Neuron (in vitro differentiated cells): ENCODE results near the gene MLST8.

Source experiments
- H2AFZ ChIP-seq: one replicate; pipeline ENCODE4 v1.6.1; 2013; ENCODE audit warnings: low read depth, mild to moderate bottlenecking, inconsistent platforms, low read length, moderate library complexity
- H3K27me3 ChIP-seq: one replicate; pipeline ENCODE4 v1.6.1; 2013; ENCODE audit warnings: low read length; ENCODE audit not compliant: insufficient read depth
- H3K36me3 ChIP-seq: one replicate; pipeline ENCODE4 v1.6.1; 2013; ENCODE audit warnings: low read length; ENCODE audit not compliant: insufficient read depth
- H3K4me1 ChIP-seq: one replicate; pipeline ENCODE4 v1.6.1; 2013; ENCODE audit warnings: low read length; ENCODE audit not compliant: insufficient read depth
- H3K4me3 ChIP-seq: 2 replicates; pipeline ENCODE4 v1.5.1; 2013; ENCODE audit warnings: mild to moderate bottlenecking, low read length, moderate library complexity
- H3K9me3 ChIP-seq: one replicate; pipeline ENCODE4 v1.6.1; 2013; ENCODE audit warnings: low read length

The MLST8 gene

GRCh38 chr16:2177561-2177960 lies 27.7 kb upstream of the MLST8 start:
- H3K4me3 ChIP-seq, result no peak overlapping the region
- H3K36me3 ChIP-seq, result peaks cover 53% of the 10 kb centered on the region
- H3K27me3 ChIP-seq, result no peaks in the 10 kb centered on the region
- H3K4me1 ChIP-seq, result no peaks in the 10 kb centered on the region
- H3K9me3 ChIP-seq, result no peaks in the 10 kb centered on the region
- no peak overlapping the region for H2AFZ ChIP-seq

GRCh38 chr16:2178321-2179106 lies 26.7 kb upstream of the MLST8 start:
- Histone ChIP-seq H3K9me3 (no peaks in the 10 kb centered on the region), H2AFZ (no peak overlapping the region)

GRCh38 chr16:2179107-2179501 lies 26.1 kb upstream of the MLST8 start:
- Histone ChIP-seq H3K4me1 (no peaks in the 10 kb centered on the region), H3K27me3 (no peaks in the 10 kb centered on the region), H3K36me3 (peaks cover 44% of the 10 kb centered on the region), H2AFZ (no peak overlapping the region), H3K9me3 (no peaks in the 10 kb centered on the region), H3K4me3 (no peak overlapping the region)

More at GRCh38 chr16:2178321-2179106, 26.7 kb upstream of the MLST8 start:
- Histone ChIP-seq H3K36me3 (peaks cover 46% of the 10 kb centered on the region), H3K4me3 (no peak overlapping the region), H3K27me3 (no peaks in the 10 kb centered on the region), H3K4me1 (no peaks in the 10 kb centered on the region)

- peaks cover 40% of the 10 kb centered on the region for H3K36me3 ChIP-seq
- H3K9me3 ChIP-seq, result no peaks in the 10 kb centered on the region
- no peak overlapping the region for H2AFZ ChIP-seq
- H3K27me3 ChIP-seq, result no peaks in the 10 kb centered on the region
- H3K4me3 ChIP-seq, result no peak overlapping the region
- no peaks in the 10 kb centered on the region for H3K4me1 ChIP-seq
These were observed 25.7 kb upstream of the MLST8 start for GRCh38 chr16:2179576-2179975.

GRCh38 chr16:2180461-2180860 lies 24.8 kb upstream of the MLST8 start:
- H3K27me3 ChIP-seq, result no peaks in the 10 kb centered on the region
- H3K36me3 ChIP-seq, result peaks cover 31% of the 10 kb centered on the region
- no peaks in the 10 kb centered on the region for H3K4me1 ChIP-seq
- no peak overlapping the region for H3K4me3 ChIP-seq
- H2AFZ ChIP-seq, result no peak overlapping the region
- no peaks in the 10 kb centered on the region for H3K9me3 ChIP-seq

GRCh38 chr16:2180962-2181923 lies 24.0 kb upstream of the MLST8 start:
- Histone ChIP-seq H3K36me3 (peaks cover 23% of the 10 kb centered on the region), H3K4me1 (no peaks in the 10 kb centered on the region), H3K27me3 (no peaks in the 10 kb centered on the region), H2AFZ (no peak overlapping the region), H3K4me3 (no peak overlapping the region), H3K9me3 (no peaks in the 10 kb centered on the region)

GRCh38 chr16:2181952-2182351 lies 23.3 kb upstream of the MLST8 start:
- H3K4me1 ChIP-seq, result no peaks in the 10 kb centered on the region
- H3K36me3 ChIP-seq, result peaks cover 17% of the 10 kb centered on the region
- no peak overlapping the region for H2AFZ ChIP-seq
- no peak overlapping the region for H3K4me3 ChIP-seq
- H3K27me3 ChIP-seq, result no peaks in the 10 kb centered on the region
- H3K9me3 ChIP-seq, result no peaks in the 10 kb centered on the region

GRCh38 chr16:2183671-2184070 lies 21.6 kb upstream of the MLST8 start:
- no peaks in the 10 kb centered on the region for H3K9me3 ChIP-seq
- H3K36me3 ChIP-seq, result peaks cover 6% of the 10 kb centered on the region
- H3K4me3 ChIP-seq, result no peak overlapping the region
- H3K4me1 ChIP-seq, result no peaks in the 10 kb centered on the region
- H2AFZ ChIP-seq, result no peak overlapping the region
- no peaks in the 10 kb centered on the region for H3K27me3 ChIP-seq

- Histone ChIP-seq H3K36me3 (peaks cover 6% of the 10 kb centered on the region), H2AFZ (no peak overlapping the region), H3K4me3 (no peak overlapping the region), H3K9me3 (no peaks in the 10 kb centered on the region), H3K4me1 (no peaks in the 10 kb centered on the region), H3K27me3 (no peaks in the 10 kb centered on the region)
These were observed 20.9 kb upstream of the MLST8 start for GRCh38 chr16:2184346-2184745.

- peaks cover 6% of the 10 kb centered on the region for H3K36me3 ChIP-seq
- peaks cover under 1% of the 10 kb centered on the region for H3K4me1 ChIP-seq
- H3K9me3 ChIP-seq, result no peaks in the 10 kb centered on the region
- no peaks in the 10 kb centered on the region for H3K27me3 ChIP-seq
- no peak overlapping the region for H3K4me3 ChIP-seq
- H2AFZ ChIP-seq, result no peak overlapping the region
These were observed 20.3 kb upstream of the MLST8 start for GRCh38 chr16:2184962-2185361.

- H3K4me1 ChIP-seq, result peaks cover 7% of the 10 kb centered on the region
- no peaks in the 10 kb centered on the region for H3K27me3 ChIP-seq
- no peak overlapping the region for H3K4me3 ChIP-seq
- no peak overlapping the region for H2AFZ ChIP-seq
- peaks cover 6% of the 10 kb centered on the region for H3K36me3 ChIP-seq
- no peaks in the 10 kb centered on the region for H3K9me3 ChIP-seq
These were observed 19.2 kb upstream of the MLST8 start for GRCh38 chr16:2186064-2186463.

- Histone ChIP-seq H3K4me3 (no peak overlapping the region), H2AFZ (no peak overlapping the region), H3K4me1 (peaks cover 7% of the 10 kb centered on the region), H3K27me3 (no peaks in the 10 kb centered on the region), H3K36me3 (peaks cover 6% of the 10 kb centered on the region), H3K9me3 (no peaks in the 10 kb centered on the region)
These were observed 18.7 kb upstream of the MLST8 start for GRCh38 chr16:2186505-2186904.

- H3K4me3 ChIP-seq, result no peak overlapping the region
- H2AFZ ChIP-seq, result no peak overlapping the region
- no peaks in the 10 kb centered on the region for H3K9me3 ChIP-seq
- peaks cover 6% of the 10 kb centered on the region for H3K36me3 ChIP-seq
- peaks cover 7% of the 10 kb centered on the region for H3K4me1 ChIP-seq
- no peaks in the 10 kb centered on the region for H3K27me3 ChIP-seq
These were observed 18.0 kb upstream of the MLST8 start for GRCh38 chr16:2187212-2187611.
